GM15510 (cell line): ENCODE measurements around the gene NYAP1.

ENCODE experiments used
- POLR2A ChIP-seq: IDR thresholded peaks from 3 replicates; pipeline ENCODE4 v1.6.1; 2011; ENCODE audit warnings: borderline replicate concordance; ENCODE audit not compliant: insufficient read length; ENCODE audit errors: extremely low read depth

Gene NYAP1

DNA sequence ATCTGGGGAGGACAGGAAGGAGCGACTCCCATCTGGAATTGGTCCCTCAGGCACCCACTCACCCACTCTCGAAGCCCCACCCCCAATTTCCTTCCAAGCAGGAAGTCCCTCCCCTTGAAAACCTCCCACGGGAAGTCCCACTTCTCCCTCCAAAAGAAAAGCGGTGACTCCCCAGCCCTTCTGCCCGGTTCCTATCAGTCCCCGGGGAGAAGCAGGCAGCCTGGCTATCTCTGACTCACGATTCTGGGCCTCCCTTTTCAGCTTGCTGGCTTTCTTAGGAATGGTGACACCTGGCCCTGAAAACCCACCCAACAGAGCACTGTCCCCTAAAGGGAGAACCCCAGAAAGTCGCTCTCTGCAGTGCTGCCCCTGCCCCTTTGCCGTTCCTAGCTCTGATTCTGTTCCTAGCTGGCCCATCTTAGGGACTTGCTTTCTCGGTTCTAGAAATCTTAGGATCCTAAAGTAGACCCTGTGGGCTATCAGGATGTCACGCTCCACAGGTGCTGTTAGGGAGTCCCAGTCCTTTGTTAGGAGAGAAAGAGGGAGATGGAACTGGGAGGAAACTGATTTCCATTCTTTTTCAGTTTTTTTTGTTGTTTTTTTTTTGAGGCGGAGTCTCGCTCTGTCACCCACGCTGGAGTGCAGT is 10.8 kb upstream of the NYAP1 start:
- no peak for TF ChIP-seq POLR2A

DNA sequence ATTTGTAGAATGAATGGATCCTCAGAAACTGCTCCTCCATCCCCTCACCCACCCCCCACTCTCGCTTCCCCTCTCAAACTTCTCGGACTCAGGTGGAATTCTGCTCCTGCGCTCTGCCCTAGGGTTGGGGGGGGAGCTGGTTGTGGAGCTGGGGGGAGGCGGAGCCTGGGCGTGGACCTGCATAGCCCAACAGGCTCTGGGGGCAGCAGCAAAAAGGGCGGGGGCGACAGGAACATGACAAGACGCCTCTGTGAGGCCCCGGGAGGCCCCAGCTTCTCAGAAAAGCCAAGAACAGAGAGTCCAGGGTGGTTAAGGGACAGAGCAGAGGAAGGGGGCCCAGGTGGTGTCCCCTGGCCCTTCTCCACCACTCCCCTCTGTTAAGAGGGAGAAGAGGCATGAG is 8.2 kb upstream of the NYAP1 start:
- TF ChIP-seq POLR2A: no peak

DNA sequence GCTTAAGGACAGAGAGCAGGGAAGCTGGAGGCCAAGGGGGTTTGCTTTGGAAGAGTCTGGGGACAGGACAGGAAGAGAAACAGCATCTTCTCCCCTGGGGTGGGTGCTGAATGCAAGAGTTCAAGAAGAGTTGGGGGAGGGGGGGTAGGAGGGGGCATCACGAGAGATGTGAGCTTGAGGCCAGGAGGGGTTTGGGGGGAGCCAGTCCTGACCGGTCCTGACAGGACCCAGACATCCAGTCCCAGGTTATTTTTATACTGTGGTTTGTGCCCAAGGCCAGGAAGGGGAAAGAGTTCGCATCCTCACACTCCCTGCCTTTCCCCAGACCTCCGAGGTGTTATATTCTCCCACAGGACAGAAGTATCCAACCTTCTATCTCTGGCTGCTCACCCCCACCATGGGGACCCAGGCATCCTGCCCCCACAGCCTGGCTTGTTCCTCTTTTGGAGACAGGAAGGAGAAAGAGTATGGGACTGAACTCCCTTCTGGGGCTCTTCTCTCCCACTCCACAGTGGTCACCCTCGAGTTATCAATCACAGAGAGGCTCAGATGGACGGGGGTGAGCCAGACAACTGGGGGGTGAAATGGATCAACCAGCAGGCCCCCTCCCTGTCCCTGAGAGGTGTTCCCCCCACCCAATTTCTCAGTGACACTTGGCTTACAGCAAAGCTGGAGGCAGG is 7.5 kb upstream of the NYAP1 start:
- no peak for TF ChIP-seq POLR2A

DNA sequence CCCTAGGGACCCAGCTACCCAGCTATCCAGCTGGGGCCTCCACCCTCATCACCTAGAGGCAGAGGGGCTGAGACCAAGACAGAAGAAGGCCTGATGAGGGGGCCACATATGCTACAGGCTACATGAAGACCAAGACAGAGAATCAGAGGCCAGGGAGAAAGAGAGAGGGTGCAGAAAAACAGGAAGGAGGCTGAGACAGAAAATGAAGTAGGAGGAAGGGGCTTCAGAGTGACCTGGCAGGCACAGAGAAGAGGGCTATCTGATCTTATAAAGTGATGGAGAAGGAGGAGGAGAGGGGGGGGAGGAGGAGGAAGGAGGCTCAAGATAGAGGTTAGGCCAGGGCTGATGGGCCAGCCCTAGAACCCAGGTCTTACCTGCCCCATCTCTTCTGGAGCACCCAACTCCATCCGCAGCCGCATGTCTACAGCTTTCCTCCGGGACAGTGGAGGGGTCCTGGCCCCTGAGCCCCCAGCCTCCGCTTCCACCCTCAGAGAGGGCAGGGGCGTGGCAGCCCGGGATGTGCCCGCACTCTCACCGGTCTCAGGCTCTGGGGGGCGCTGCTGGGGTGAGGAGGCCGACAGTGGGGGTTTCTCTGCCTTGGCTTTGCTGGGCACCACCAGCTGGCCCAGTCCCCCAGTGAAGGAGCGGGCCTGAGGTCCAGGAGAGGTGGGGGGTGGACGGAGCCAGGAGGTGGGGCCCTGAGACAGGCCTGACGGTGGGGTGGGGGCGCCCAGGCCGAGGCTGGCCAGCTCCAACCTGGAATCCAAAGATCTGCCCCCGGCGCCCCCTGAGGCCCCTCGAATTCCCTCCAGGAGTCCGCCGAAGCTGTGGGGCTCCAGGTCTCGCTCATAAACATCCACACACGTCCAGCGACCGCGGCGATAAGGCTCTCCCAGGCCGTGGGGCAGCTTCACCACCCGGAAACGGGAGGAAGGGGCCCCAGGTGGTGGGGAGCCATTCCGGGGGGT is 6.5 kb upstream of the NYAP1 start:
- TF ChIP-seq POLR2A: no peak

DNA sequence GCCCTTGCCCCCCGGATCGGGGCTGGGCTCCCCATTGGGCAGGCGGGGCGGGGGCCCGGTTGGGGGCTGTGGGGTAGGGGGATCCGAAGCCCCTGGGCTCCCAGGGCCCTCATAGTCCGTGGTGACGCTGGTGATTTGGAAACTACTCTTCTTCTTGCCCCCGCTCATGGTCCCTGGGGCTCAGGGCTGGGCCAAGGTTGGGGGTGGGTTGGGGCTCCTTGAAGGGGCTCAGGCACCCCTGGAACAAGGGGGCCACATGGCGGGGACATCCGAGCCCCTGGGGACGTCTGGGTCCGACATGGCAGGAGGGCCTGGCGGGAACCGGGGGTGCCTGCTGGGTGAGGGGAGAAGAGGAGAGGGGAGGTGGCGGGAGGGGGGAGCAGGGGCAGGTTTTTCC is 5.9 kb upstream of the NYAP1 start:
- no peak for TF ChIP-seq POLR2A

DNA sequence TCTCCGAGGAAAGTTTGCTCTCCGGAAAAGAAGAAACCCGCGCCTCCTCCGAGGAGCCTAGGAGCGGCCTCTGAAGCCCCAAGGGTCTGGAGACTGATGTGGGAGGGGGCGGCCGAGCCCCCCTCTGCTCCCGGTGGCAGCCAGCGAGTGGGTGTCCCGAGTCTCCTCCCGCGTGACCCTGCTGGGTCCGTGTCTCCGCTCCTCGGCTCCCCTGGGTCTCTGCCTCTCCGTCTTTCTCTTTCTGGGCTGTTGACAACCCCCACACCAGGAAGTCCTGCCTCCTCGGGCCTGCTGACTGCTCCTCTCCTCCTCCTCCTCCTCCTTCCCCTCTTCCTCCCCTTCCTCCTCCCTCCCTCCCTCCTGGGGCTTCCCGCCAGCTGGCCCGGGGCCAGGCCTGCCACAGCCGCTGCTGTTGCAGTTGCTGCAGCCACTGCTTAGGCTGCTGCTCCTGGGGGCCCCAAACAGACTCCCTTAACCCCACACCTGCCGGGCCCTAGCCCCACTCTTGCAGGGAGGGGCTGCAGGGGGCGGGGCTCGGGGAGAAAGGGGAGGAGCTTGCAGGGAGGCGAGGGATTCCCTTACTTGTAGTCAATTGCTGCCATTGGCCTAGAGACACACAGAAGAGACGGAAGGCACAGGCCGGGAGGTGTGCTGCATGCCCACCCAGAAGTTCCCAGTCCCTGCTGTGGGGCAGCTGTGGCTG is 4.6 kb upstream of the NYAP1 start, which contains the start of gene TSC22D4:
Gene TSC22D4, minus strand, starts transcription at position 257 of the 703 bp plus-strand sequence. CDS start 1,176 bp downstream, outside the sequence.
- TF ChIP-seq POLR2A: peak; percentile 79

DNA sequence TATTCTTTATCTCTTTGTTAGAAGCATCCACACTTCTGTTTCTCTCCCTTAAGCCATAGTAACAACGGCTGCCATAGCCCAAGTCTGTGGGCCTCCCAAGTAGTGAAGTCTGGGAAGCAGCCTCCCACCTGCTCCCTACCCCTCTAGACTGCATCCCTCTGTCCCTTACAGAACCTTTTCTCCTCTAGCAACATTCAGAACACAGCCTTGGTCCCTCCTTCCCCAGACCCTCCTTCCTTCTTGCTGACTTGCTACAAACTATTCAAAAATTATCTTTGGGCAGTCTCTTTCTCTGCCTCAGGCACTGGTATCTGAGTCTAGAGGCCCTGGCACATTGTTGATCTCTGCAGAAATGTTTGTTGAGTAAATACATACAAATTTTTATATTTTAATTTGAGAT is 2.3 kb upstream of the NYAP1 start:
- TF ChIP-seq POLR2A: no peak

DNA sequence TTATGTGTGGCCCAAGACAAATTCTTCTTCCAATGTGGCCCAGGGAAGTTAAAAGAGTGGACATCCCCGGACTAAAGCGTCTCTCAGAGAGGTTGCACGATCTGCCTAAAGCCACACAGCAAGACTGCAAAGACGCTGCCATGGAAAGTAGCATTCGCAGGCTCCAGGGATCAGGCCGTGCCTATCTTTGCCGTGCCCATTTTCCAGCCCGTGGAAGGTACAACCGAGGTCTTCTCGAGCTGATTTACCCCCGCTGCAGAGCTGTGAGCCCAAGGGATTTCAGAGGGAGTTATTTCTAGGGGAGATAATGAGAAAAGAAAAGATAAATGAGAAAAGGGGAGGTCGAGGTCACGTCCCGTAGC is 1.0 kb upstream of the NYAP1 start:
- no peak for TF ChIP-seq POLR2A

DNA sequence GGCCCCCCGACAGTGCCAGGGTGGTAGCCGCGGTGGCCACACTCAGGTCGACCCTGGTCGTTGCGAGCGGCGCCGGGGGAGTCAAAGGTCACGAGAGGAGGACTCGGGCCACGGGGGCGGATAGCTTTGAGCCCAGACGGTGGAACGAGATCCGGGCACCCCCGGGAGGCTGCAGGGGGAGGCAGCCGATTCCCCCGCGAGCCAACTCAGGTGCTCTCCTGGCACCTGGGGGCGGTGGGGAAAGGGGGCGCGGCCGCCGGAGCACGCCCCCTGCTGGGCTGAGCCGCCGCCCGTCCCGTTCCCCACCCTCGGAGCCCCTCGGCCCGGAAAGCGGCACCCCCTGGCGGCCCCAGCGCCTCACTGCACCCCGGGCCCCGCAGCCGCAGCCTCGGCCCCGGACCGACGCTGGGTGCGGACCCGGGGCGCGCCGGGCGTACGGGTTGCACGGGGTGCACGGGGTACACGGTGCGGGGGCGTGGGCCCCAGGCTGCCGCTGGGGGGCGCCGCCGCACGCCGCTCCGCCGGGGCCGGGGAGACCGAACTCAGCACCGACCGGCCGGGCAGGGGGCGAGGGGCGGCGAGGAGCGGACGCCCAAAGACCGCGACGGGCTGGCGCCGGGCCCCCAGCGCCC is 521 bp upstream of the NYAP1 start:
- no peak for TF ChIP-seq POLR2A

DNA sequence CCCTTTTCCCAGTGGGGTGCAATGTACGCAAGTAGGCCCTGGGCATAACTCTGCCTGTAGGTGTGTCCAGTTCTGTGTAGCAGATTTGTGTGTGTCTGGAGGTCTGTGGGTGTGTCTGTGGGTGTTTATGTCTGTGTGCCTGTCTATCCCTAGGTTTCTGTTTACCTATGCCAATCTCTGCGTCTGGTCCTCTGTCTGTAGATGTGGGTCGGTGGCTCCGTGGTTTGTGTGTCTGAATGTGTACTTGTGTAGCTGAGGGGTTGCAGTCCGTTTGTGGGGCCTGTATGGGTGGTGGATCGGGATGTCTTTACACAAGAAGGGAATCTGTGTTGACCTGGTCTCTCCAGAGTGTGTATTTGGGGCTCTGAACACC is 932 bp downstream of the NYAP1 start:
- TF ChIP-seq POLR2A: no peak

DNA sequence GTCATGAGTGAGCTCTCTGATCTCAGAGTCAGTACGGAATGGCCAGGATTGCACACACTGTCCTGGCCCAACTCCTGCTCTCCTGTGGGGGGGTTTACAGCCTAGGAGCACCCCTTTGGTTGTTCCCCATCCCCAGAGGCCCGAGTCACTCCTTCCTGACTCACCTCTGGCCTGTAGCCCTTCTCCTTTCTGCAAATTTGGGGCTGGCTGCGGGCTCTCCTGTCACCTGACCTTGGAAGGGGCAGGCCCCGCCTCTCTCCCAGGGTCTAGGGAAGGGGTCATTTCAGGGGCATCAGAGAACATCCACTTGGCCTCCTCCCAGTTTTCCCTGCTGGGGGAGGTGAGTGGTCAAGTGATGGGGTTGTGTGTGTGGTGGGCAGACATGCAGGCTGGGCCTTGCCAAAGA is 1.7 kb downstream of the NYAP1 start:
- TF ChIP-seq POLR2A: no peak

DNA sequence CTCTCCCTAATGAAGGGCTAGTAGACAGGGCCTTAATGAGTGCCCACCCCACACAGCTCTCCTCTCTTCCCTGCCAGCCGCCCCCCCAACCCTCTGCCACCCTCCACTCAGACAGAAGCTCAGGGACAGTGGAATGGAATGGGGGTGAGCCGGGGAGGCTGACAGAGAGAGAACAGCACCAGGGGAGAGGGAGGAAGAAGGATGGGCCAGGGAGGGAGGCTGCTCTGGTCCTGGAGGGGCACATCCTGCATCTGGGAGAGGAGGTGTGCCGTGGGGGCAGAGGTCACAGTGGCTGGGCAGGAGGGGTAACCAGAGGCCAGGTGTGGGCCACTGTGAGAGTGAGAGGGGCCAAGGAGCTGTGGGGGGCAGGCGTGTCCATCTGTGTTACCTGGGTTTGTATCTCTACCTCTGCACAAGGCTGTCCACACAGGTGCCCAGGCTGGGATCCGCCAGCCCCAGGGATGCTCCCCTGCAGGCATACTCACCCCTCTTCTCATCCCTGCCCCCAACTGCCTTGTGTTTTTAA is 2.4 kb downstream of the NYAP1 start:
- TF ChIP-seq POLR2A: no peak

DNA sequence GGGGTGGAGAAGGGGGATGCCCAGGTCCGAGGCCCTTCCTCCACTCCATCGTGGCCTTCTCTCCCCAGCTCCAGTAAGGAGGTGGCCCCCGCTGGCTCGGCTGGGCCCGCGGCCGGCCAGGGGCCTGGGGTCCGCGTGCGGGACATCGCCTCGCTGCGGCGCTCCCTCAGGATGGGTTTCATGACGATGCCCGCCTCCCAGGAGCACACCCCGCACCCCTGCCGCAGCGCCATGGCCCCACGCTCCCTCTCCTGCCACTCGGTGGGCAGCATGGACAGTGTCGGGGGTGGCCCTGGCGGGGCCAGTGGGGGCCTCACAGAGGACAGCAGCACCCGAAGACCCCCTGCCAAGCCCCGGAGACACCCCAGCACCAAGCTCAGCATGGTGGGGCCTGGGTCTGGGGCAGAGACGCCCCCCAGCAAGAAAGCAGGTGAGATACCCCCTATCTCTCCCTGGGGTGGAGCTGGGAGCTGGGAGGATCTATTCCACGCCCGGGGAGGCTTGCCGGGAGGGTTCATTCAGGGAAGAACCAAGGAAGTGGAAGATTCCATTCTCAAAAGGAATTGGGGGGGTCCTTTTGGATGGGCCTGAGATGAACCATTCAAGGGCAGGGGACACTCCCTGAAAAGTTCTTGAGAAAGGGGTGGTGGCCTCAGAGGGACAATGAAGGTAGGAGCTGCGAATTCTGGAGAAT is 3.2 kb downstream of the NYAP1 start:
- no peak for TF ChIP-seq POLR2A
